Measurements from ENCODE around the gene MED20. TPM values are rescaled to one million over a fixed set of nuclear protein-coding genes. Genes with fewer than 3 reads are reported as not detected.

Gene MED20
- 22.6 and 23.1 TPM in 2 replicates for total RNA-seq

GRCh38 chr6:41920921-41921711 is at the start of gene MED20, which contains the start of gene BYSL:
Gene MED20 (minus strand): TSS chr6:41921139. CDS start chr6:41921018, 121 bp downstream.
Gene BYSL (plus strand): TSS chr6:41921499. CDS start chr6:41921563, 64 bp downstream.
- intact Hi-C loops (cut with micrococcal nuclease): loop anchor here (1.0 to 10.0 kb wide), 14 partner anchors 15 to 1254 kb away; partner anchors contain the start of genes CCND3, MRPS10, SRF and TAF8

DNA sequence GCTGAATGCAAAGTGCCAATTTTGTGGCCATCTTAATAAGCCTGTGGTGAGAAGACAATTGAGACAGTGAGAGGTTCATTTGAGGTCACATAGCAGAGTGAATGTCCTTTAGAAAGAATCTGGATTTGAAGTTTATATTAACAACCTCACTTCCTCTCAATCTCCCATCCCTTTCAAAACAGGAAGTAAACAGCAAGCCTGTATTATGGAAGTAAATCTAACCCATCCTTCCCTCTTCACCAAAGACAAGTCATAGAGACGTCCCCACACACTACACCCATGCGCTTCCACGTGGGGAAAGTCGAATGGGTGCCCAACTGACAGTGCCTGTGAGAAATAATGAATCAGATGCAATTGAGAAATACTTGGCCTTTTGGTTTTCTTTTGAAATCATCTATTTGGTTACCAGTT is 49.5 kb upstream of the MED20 start:
- intact Hi-C loops (cut with micrococcal nuclease): no loop called here

GRCh38 chr6:41967312-41968287 is 46.7 kb upstream of the MED20 start:
- intact Hi-C loops (cut with micrococcal nuclease): no loop called here

GRCh38 chr6:41966961-41967311 is 46.0 kb upstream of the MED20 start:
- intact Hi-C loops (cut with micrococcal nuclease): no loop called here

- intact Hi-C loops (cut with micrococcal nuclease): no loop called here
These were observed 45.4 kb upstream of the MED20 start for GRCh38 chr6:41966214-41966920.

DNA sequence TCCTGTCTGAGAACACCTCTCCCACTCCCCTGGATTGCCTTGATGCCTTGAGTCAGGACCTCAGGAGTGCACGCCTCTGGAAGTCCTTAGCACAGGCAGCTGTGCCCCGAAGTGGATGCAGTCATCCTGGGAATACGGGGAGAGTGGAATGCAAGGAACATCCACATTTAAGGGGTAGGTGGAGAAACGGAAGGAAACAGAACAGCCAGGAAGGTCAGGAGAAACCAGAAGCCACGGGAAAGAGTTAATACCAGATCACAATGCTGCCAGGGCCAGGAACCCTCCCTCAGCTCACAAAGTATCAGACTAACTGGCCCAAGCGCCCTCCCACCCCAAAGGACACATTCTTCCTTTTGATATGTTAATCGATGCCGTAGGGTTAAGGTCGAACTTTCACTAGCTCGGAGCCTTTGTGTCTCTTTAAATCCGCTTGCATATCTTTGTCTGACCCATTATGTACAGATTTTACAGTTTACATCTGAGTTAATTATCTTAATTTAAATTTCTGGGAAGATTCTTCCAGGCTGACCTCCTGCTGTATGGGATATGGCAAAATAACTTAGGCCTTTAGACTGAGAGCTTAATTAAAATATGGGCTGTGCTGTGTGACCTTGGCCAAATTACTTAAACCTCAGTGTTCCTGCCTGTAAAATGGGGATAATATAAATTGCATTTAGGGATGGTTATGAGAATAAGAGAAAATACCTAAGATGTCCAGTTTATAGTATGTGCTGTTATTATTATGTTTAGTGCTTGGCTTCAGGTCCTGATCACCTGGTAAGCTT is 44.7 kb upstream of the MED20 start:
- intact Hi-C loops (cut with micrococcal nuclease): no loop called here

DNA sequence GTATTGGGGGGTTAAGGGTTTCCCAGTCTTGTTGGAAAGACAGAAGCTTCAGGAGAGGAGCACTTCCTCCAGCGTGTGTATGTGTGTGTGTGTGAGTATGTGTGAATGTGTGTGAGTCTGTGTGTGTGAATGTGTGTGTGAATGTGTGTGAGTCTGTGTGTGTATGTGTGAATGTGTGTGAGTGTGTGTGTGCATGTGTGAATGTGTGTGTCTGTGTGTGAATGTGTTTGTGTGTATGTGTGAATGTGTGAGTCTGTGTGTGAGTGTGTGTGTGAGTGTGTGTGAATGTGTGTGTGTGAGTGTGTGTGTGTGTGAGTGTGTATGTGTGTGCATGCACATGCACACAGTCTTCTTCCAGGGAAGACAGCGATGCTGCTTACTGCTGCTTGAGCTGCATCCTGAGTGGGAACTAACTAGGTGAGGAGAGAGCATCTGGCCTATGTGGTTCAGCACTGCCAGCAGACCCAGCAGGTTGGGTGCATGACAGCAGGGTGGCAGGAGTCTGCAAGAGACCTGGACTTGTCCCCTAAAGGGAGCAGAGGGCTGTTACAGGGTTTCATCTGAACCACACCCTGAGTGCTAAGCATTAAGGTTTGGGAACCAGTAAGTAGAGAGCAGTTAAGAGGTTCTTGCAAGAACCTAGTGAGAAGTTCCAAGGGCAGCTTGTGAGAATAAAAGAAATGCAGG is 43.4 kb upstream of the MED20 start:
- intact Hi-C loops (cut with micrococcal nuclease): no loop called here

DNA sequence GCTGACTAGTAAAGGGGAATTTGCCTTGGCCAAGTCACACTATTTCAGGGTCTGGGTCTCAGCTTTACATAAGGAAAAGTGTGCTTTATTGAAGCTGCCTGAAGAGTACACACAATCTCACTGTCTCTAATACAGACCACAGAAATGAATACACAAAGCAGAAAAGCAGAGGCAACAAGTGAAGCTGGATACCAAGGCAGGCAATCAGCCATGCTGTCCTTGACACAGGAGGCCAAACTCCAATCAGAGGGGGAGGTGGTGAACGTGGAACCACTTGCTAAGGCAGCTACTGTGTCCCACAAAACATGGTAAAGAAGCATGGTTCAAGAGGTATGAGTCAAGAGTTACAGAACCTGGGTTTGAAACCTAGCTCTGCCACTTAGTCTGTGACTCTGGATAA is 42.4 kb upstream of the MED20 start:
- intact Hi-C loops (cut with micrococcal nuclease): no loop called here

- intact Hi-C loops (cut with micrococcal nuclease): no loop called here
These were observed 39.1 kb upstream of the MED20 start for GRCh38 chr6:41960028-41960427.

- intact Hi-C loops (cut with micrococcal nuclease): loop anchor here (1.0 to 2.0 kb wide), 3 partner anchors 17 to 81 kb away; partner anchors contain the start of genes BYSL, CCND3 and MED20
These were observed 37.3 kb upstream of the MED20 start for GRCh38 chr6:41958022-41958856.

DNA sequence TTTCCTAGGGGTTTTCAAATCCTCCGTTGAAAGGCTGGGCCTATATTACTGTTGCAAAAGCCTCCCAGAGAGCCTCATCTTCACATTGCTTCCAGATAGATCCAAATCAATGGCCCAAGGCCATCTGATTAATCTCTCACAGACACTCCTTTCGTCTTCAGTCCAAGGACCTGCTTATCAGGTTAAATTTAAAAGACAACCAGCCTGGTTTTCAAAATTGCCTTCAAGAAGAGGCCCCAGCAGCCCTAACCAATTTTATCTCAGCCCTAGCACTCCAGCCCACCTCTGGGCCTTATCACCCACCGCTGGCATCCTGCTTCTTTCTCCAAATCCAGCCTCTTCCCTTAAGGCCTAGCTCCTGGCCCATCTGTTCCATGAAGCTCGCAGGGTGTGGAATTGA is 36.2 kb upstream of the MED20 start:
- intact Hi-C loops (cut with micrococcal nuclease): no loop called here

DNA sequence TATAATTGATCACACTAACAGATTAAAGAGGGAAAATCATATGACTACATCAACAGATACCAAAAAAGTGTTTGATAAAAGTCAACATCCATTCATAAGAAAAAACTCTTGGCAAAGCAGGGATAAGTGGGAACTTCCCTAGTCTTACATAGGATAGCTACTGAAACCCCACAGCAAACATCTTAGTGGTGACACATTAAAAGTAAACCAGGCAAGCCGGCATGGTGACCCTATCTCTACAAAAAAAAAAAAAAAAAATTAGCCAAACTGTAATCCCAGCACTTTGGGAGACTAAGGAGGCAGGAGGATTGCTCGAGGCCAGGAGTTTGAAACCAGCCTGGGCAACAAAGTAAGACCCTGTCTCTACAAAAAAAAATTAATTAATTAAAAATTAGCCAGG is 34.5 kb upstream of the MED20 start:
- intact Hi-C loops (cut with micrococcal nuclease): no loop called here

- intact Hi-C loops (cut with micrococcal nuclease): no loop called here
These were observed 33.7 kb upstream of the MED20 start for GRCh38 chr6:41954668-41955067.

GRCh38 chr6:41947581-41948220 is 26.8 kb upstream of the MED20 start:
- intact Hi-C loops (cut with micrococcal nuclease): no loop called here

- intact Hi-C loops (cut with micrococcal nuclease): no loop called here
These were observed 22.5 kb upstream of the MED20 start for GRCh38 chr6:41943456-41943855.

- intact Hi-C loops (cut with micrococcal nuclease): loop anchor here (1.0 kb wide), 3 partner anchors 48 to 156 kb away; partner anchors contain the start of genes TOMM6 and USP49
These were observed 21.9 kb upstream of the MED20 start for GRCh38 chr6:41942882-41943281.

GRCh38 chr6:41942067-41942851 is 21.3 kb upstream of the MED20 start:
- intact Hi-C loops (cut with micrococcal nuclease): loop anchor here (1.0 kb wide), 3 partner anchors 47 to 155 kb away; partner anchors contain the start of genes TOMM6 and USP49
